Amygdala (tissue), 56 donors: ENCODE results near the gene PKDCC.

Experiments used
- DNase-seq, 56 donors: peaks; one replicate each; lab custom pipeline; 2025; lab: John Stamatoyannopoulos, UW

The PKDCC gene

GRCh38 chr2:42101206-42102023 lies 53.6 kb downstream of the PKDCC start:
- peak in 13 of 56 donors; percentile 8 to 58 (median 27) for DNase-seq

GRCh38 chr2:42102024-42102590 lies 54.3 kb downstream of the PKDCC start:
- peak in 17 of 56 donors; percentile 9 to 58 (median 25) for DNase-seq

GRCh38 chr2:42102591-42103450 lies 55.0 kb downstream of the PKDCC start:
- DNase-seq = peak in 2 of 56 donors; percentile 13 to 15

GRCh38 chr2:42103829-42104228 lies 56.0 kb downstream of the PKDCC start:
- DNase-seq = no peak

- no peak for DNase-seq
Measured at GRCh38 chr2:42104621-42105020, 56.8 kb downstream of the PKDCC start.

- no peak for DNase-seq
Measured at GRCh38 chr2:42105330-42106256, 57.8 kb downstream of the PKDCC start.

GRCh38 chr2:42106257-42106816 lies 58.5 kb downstream of the PKDCC start:
- DNase-seq = no peak

- no peak for DNase-seq
Measured at GRCh38 chr2:42107249-42108042, 59.6 kb downstream of the PKDCC start.
